ENCODE measurements around the gene NPS.

The NPS gene

GRCh38 chr10:127561647-127562046, 12.5 kb downstream of the NPS start:
- DNase-seq (ENCODE audit: low read depth), result no peak

DNA sequence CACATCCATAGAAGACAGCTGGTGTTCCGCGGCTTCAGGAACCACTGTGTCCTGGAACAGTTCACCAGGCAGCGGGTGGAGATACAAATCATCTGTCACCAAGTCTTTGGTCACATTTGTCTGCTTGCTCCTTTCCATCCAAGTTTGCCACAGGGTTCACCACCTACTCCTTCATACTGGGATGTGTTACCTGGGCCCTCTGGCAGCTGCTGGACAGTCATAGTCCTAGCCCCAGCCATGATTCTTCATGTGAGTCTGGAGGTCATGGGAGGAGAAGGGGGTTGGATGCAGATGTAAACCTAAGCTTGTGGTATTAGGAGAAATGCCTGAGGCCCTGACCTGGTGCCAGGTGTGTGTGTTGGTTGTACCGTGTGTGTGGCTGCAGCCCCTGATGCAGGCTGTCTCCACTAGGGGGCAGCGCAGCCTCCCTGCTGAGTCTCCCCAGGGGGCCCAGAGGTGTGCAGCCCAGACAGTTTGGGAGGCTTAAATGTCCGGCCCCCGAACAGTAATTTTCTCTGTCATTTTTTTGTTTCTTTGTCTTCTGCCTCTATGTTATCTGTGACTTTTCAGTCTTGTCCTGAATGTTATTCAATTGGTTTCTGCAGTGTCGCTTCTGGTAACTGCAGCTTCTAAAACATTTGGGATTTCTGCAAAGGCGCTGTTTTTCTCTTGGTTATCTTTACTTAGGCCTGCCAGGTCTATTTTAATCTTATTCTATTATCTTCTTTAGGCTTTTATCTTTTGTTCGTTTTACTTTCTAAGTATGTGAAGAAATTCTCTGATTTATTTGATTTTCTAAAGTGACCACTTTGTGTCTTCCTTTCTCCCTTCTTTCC, 14.8 kb downstream of the NPS start:
- no peak for DNase-seq (ENCODE audit: low read depth)

DNA sequence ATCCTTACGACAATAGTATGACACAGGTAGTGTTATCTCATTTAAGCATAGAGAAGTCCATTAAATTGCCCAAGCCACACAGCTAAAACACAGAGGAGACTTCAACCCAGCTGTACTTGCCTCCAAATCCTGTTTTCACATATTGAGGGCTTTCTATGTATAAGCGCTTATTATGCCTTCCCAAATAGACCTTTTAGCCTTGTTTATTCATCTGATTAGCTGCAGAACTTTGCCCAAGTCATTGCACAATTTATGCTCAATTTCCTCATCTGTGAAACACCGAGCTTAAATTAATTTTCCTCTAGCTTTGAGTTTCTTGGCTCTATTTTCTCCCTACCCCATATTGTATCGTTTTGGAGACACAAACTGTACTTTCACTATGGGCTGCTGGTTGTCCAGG, 15.5 kb downstream of the NPS start:
- DNase-seq (ENCODE audit: low read depth), result no peak

DNA sequence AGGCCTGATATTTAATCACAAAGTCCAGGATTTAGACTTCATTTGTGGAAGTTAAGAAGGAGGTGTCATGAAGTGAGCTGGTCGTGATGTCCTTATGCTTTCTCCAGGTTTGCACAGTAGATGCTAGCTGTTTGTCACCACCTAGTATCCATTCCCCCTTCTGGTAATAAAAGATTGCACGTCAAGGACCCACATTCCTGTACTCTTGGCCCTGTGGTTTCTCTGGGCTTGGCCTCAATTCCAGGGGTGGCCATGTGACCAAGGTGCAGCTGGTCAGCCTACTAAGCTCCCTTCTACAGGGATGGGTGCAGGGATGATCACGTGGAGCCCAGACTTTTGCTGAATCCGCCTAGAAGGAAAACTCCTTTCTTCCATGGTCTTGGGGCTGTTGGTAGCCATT, 16.5 kb downstream of the NPS start:
- no peak for DNase-seq (ENCODE audit: low read depth)

DNA sequence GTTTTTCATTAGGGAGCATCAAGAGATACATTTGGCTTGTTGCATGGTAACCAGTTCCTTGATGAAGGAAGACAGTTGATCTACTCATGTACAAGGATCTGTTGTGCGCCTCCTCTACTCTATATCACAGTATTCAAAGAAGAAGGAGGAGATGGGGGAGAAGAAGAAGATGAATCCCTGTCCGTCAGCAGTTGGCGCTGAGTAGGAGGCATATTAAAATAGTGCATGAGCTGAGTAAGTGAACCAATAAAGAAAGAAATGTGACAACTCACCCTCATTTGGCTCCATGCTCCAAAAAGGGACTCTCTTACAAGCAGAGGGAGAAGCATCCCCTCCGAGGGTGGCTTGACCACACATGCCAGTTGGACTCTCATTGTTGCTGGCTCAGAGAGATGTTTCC, 20.1 kb downstream of the NPS start:
- no peak for DNase-seq (ENCODE audit: low read depth)

GRCh38 chr10:127570036-127570435, 20.9 kb downstream of the NPS start:
- no peak for DNase-seq (ENCODE audit: low read depth)

- no peak for DNase-seq (ENCODE audit: low read depth)
Measured at GRCh38 chr10:127571386-127571785, 22.3 kb downstream of the NPS start.

DNA sequence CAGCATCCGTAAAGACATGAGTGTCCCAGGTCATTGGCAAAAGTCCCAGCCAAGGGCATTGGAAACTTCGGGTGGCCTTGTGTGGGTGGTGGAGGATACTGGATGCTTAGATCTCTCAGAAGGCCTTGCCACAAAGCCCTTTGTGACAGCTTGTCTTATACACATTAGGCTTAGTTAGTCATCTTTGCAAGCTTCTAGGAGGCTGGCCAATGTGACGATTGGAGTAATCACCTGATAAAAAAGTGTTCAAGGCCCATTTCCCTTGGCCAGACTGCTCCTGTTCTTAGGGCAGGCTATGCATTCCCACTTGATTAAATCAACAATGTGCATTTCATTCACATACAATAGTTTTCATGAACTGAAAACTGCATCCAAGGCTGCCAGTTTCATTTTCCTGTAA, 26.9 kb downstream of the NPS start:
- no peak for DNase-seq (ENCODE audit: low read depth)

GRCh38 chr10:127576740-127577161, 27.6 kb downstream of the NPS start:
- no peak for DNase-seq (ENCODE audit: low read depth)

DNA sequence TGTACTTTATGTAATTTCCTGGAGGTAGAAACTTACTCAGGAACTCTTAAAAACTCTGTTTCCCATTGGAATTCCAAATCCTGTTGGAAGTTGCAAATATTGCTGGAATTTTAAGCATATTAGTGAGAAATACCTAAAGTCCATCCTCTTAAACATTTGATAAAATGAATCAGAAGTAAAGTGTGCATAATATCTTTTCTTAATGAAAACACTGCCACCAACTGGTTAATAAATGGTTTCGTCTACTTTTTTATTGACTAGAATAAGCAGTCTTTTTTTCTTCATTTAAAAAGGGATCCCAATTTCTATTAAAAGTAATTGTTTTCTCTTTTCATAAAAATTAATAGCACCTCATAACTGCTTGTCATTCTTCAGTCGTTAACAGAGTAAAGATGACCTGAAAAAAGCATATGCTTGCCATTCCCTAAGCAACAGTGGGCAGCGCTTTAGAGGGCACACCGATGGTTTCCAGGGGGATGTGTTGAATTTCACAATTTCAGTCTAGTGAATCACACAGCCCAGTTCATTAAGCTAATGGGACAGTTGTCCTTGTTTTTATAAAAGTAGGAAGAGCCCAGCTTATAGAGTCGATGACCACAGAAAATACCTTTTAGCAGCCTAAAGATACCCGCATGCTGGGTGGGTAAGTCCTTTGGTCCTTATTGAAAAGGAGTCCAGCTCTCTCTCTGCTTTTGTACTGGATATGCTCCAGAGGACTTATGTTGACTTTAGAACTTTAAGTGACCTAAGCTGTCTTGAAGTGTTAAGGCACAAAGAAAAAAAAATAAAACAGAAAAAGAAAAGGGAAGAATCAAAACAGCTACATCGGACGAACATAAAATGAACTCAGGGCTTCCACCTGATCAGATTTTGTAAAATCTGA, 28.5 kb downstream of the NPS start:
- DNase-seq (ENCODE audit: low read depth), result peak; percentile 10

GRCh38 chr10:127578259-127578960, 29.3 kb downstream of the NPS start:
- DNase-seq (ENCODE audit: low read depth), result no peak

- no peak for DNase-seq (ENCODE audit: low read depth)
Measured at GRCh38 chr10:127578961-127579305, 29.8 kb downstream of the NPS start.

DNA sequence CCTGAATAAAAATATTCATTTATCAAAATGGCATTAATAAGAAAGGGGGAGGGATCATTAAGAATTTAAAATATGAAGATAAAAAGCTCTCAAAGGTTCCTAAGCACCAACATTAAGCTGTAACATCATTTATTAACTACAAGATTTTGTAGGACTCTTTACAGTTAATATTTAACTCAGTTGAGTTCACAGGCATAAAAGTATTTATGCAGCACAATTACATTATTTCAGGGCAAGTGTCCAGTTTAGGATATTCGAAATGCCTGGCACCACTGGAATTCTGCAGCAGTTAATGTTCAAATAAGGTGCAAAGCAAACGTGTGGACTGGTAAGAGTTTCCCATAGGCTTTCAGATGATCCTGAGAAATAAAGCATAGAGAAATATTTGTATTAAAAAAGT, 30.5 kb downstream of the NPS start:
- DNase-seq (ENCODE audit: low read depth), result no peak

DNA sequence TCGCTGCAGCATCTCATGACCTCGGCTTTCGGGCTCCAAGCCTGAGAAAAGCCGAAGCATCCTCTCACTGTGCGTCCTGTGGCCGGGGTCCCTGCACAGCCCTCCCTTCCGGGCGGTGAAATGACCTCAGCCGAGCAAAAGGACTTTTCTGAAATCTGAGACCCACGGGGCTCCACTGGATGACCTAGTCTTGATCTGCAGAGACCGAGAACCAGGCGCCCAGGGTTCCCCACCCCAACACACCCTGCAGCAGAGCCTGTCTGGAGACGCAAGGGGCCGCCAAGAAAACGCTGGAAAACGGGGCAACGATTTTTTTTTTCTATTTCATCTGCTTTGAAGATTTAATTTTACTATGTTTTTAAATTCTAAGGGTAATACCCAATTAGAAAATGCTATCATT, 31.7 kb downstream of the NPS start:
- DNase-seq (ENCODE audit: low read depth), result no peak

DNA sequence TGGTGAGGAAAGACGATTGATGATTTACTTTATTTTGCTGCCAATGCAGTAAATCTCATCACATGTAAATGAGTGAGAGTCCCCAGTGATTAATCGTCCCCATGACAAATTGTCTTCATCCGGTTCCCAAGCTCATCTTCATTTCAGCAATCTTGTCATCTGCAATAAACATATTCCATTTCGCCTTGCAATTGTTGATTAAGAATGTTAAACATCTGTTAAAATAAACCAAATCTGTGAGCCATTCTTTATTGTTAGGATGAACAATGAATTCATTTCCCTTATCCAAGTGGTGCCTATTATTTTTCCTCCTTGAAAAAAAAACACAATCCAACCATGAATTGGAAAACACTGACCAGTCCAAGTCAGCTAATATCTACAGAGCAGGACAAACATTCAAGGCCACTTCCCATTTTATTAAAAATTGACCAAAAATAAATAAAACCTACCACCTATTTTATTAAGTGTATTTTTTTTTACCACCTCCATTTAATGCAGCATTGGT, 36.5 kb downstream of the NPS start:
- no peak for DNase-seq (ENCODE audit: low read depth)

DNA sequence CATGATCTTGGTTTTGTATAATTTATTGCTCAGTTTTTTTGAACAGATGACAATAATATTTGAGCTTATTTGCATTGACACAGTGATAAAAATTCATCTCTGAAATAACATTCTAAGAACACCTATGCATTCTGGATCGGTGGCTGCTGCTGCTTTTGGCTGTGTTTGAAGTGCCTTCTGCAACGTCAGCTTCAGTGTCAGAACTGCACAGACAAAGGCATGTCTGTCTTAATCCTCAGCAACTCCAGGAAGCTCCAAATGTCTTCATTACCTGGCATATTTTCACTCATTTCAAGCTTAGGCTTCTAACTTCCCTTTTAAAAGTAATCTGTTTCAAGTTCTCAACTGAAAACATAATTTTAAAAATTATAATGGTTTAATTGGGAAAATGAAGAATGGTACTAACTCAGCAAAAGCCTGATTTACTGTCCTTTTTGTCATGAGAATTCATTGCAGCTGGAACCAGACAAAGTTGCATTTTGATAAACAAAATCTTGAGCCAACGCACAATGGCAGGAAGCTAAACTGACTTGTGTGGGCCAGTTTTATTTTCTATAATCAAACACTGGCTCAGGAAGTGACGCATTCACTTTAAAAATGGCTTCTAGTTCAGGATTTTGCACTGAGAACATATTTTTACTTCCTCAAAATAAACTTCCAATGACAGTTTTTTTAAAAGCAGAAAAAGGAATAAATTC, 38.7 kb downstream of the NPS start:
- no peak for DNase-seq (ENCODE audit: low read depth)

GRCh38 chr10:127592586-127592985, 43.5 kb downstream of the NPS start:
- no peak for DNase-seq (ENCODE audit: low read depth)

- no peak for DNase-seq (ENCODE audit: low read depth)
Measured at GRCh38 chr10:127600479-127600878, 51.4 kb downstream of the NPS start.

All from fibroblast of gingiva (primary cell).